Smooth muscle cell (in vitro differentiated cells): ENCODE data around the gene METRN. TPM values are rescaled to one million over a fixed set of nuclear protein-coding genes. Genes with fewer than 3 reads are reported as not detected.

Experiments
- DNase-seq: peaks from one replicate; lab custom pipeline; 2025; ENCODE audit not compliant: unreplicated experiment; lab: John Stamatoyannopoulos, UW
- H2AFZ ChIP-seq: fragments of 200-600 bp; sonication (generic); 2 replicates; pipeline ENCODE4 v1.6.0; 2016; ENCODE audit warnings: antibody characterized with exemption, low read depth, mild to moderate bottlenecking
- H3F3A ChIP-seq: fragments of 200-600 bp; sonication (generic); 2 replicates; pipeline ENCODE4 v1.6.0; 2017; ENCODE audit warnings: antibody characterized with exemption, low read depth
- H3K27ac ChIP-seq: fragments of 200-600 bp; sonication (generic); 2 replicates; pipeline ENCODE4 v1.5.1; 2016; ENCODE audit warnings: low read depth, mild to moderate bottlenecking
- H3K27me3 ChIP-seq: fragments of 200-600 bp; sonication (generic); 2 replicates; pipeline ENCODE4 v1.6.1; 2016; ENCODE audit warnings: low read depth, mild to moderate bottlenecking
- H3K36me3 ChIP-seq: fragments of 200-600 bp; sonication (generic); 2 replicates; pipeline ENCODE4 v1.5.1; 2016; ENCODE audit warnings: low read depth
- H3K4me1 ChIP-seq: fragments of 200-600 bp; sonication (generic); 2 replicates; pipeline ENCODE4 v1.5.1; 2016; ENCODE audit warnings: low read depth
- H3K4me2 ChIP-seq: fragments of 200-600 bp; sonication (generic); 2 replicates; pipeline ENCODE4 v1.6.0; 2016; ENCODE audit warnings: mild to moderate bottlenecking
- H3K4me3 ChIP-seq: fragments of 200-600 bp; sonication (generic); 2 replicates; pipeline ENCODE4 v1.5.1; 2016; ENCODE audit warnings: mild to moderate bottlenecking
- H3K79me2 ChIP-seq: fragments of 200-600 bp; sonication (generic); 2 replicates; pipeline ENCODE4 v1.6.0; 2016; ENCODE audit warnings: low read depth, mild to moderate bottlenecking
- H3K9ac ChIP-seq: fragments of 200-600 bp; sonication (generic); 2 replicates; pipeline ENCODE4 v1.6.0; 2016; ENCODE audit warnings: low read depth
- H3K9me3 ChIP-seq: fragments of 200-600 bp; sonication (generic); replicated peaks from 2 replicates; pipeline ENCODE4 v1.5.1; 2016; ENCODE audit warnings: low read depth
- H4K20me1 ChIP-seq: fragments of 200-600 bp; sonication (generic); 2 replicates; pipeline ENCODE4 v1.6.0; 2016; ENCODE audit warnings: low read depth
- WGBS: methylation state at CpG from one replicate; pipeline ENCODE4 v1.1.7; 2016; ENCODE audit warnings: low lambda C conversion rate; 5-methylcytosine and 5-hydroxymethylcytosine counted together
- polyA plus RNA-seq: library from polyadenylated mRNA; unstranded; fragments of >200 nt; fragmentation: Nextera tagmentation; extraction: Ambion mirVana; gene quantifications from 2 replicates; pipeline ENCODE4 v1.2.1, GENCODE V29; 2016
- total RNA-seq: library from RNA; depleted of rRNA; stranded (reverse); fragments of >200 nt; gene quantifications from 2 replicates; pipeline ENCODE4 v1.2.3, GENCODE V29; 2014
- TF ChIP-seq, protein P1 (sequence below): fragments of 200-600 bp; sonication (generic); IDR thresholded peaks from 2 replicates; pipeline ENCODE4 v1.5.1; 2017; ENCODE audit warnings: borderline replicate concordance, mild to moderate bottlenecking, antibody characterized with exemption; ENCODE audit not compliant: insufficient read depth, poor library complexity, severe bottlenecking

Gene METRN
- total and polyA plus RNA-seq, 2 experiments from 2014 or later = 30.6 to 193 TPM

GRCh38 chr16:719815-720446, 5.0 kb downstream of the METRN start:
- no peaks in the 10 kb centered on the region for H3K79me2 ChIP-seq
- DNase-seq = no peak
- peaks cover 11% of the 10 kb centered on the region for H3K4me1 ChIP-seq
- peak overlapping the region; percentile 91 for H3K4me3 ChIP-seq
- peaks cover 18% of the 10 kb centered on the region for H4K20me1 ChIP-seq
- H3K4me2 ChIP-seq = peak overlapping the region; percentile 100
- H3K27ac ChIP-seq = peak overlapping the region; percentile 62
- H3K9ac ChIP-seq = no peak overlapping the region
- H3K27me3 ChIP-seq = no peaks in the 10 kb centered on the region
- WGBS = 31% methylated on average over 16 of the region's 16 CpGs
- H3K9me3 ChIP-seq = no peaks in the 10 kb centered on the region
- H3F3A ChIP-seq = no peaks in the 10 kb centered on the region
- no peak overlapping the region for H2AFZ ChIP-seq
- no peaks in the 10 kb centered on the region for H3K36me3 ChIP-seq
- TF ChIP-seq, protein P1, sequence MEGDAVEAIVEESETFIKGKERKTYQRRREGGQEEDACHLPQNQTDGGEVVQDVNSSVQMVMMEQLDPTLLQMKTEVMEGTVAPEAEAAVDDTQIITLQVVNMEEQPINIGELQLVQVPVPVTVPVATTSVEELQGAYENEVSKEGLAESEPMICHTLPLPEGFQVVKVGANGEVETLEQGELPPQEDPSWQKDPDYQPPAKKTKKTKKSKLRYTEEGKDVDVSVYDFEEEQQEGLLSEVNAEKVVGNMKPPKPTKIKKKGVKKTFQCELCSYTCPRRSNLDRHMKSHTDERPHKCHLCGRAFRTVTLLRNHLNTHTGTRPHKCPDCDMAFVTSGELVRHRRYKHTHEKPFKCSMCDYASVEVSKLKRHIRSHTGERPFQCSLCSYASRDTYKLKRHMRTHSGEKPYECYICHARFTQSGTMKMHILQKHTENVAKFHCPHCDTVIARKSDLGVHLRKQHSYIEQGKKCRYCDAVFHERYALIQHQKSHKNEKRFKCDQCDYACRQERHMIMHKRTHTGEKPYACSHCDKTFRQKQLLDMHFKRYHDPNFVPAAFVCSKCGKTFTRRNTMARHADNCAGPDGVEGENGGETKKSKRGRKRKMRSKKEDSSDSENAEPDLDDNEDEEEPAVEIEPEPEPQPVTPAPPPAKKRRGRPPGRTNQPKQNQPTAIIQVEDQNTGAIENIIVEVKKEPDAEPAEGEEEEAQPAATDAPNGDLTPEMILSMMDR = no peak

DNA sequence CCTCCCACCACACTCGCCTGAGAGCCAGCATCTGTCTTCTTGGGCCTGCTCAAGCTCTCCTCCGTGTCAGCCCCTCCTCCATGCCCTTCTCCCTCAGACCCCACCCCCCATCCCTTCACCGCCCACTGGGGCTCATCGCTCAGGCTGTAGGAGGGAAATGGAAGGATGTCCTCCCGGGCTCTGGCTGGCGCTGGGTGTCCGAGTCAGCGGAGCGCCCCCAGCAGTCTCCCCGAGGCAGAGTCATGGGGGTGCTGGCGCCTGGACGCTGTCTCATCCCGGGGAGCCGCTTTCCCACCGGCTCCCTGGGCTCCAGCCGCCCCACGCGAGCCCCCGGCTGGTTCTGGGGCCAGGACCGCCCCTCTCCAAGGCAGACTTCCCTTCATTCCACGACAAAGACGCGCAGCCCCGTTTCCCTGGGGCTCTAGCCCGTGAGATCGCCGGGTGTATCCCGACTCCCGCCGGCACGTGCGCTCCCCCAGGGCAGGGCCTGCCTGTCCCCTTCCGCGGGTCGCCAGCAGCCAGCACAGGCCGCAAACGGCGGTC, 5.6 kb downstream of the METRN start:
- Histone ChIP-seq H4K20me1 (peaks cover 18% of the 10 kb centered on the region), H3K79me2 (no peaks in the 10 kb centered on the region), H2AFZ (peak overlapping the region; percentile 85), H3K36me3 (no peaks in the 10 kb centered on the region), H3K4me1 (peaks cover 11% of the 10 kb centered on the region), H3K27me3 (no peaks in the 10 kb centered on the region), H3K4me2 (peak overlapping the region; percentile 100), H3K27ac (peak overlapping the region; percentile 62), H3K9me3 (no peaks in the 10 kb centered on the region), H3F3A (no peaks in the 10 kb centered on the region), H3K9ac (peak overlapping the region; percentile 71), H3K4me3 (peak overlapping the region; percentile 91)
- peak; percentile 67 for DNase-seq
- WGBS = 1% methylated on average over 34 of the region's 38 CpGs
- TF ChIP-seq, protein P1 = peak; percentile 18

- peak within 1 kb of the TSS; percentile 85 for H2AFZ ChIP-seq
- H3F3A ChIP-seq = no peaks in the 10 kb centered on the region
- H3K4me2 ChIP-seq = peak within 1 kb of the TSS; percentile 100
- peaks cover 11% of the 10 kb centered on the region for H3K4me1 ChIP-seq
- H3K27ac ChIP-seq = peak within 1 kb of the TSS; percentile 62
- H3K9ac ChIP-seq = peak within 1 kb of the TSS; percentile 71
- no peaks in the 10 kb centered on the region for H3K27me3 ChIP-seq
- no peaks in the 10 kb centered on the region for H3K36me3 ChIP-seq
- TF ChIP-seq, protein P1 = no peak
- 13% methylated on average over 86 of the region's 106 CpGs for WGBS
- peak; percentile 63 for DNase-seq
- H3K4me3 ChIP-seq = peak within 1 kb of the TSS; percentile 91
- H3K9me3 ChIP-seq = no peaks in the 10 kb centered on the region
- no peaks in the 10 kb centered on the region for H3K79me2 ChIP-seq
- peaks cover 14% of the 10 kb centered on the region for H4K20me1 ChIP-seq
These were observed 6.3 kb downstream of the METRN start, which contains the start of gene ANTKMT for GRCh38 chr16:720990-721764. ANTKMT (plus strand) TSS chr16:721146; CDS start chr16:721275, 129 bp downstream.
